Cardiac muscle cell (in vitro differentiated cells and primary cell): ENCODE data around the gene RAB8A. TPM values are rescaled to one million over a fixed set of nuclear protein-coding genes. Genes with fewer than 3 reads are reported as not detected.

Experiments
- DNase-seq, 2 donors: peaks; one replicate each; pipeline versions ENCODE4 v3.0.0 to v3.0.0-alpha.2; 2010 to 2017; ENCODE audit warnings: low read depth in 1 of 2, low spot score in 1 of 2
- H3K27ac ChIP-seq: fragments of 200-600 bp; sonication (generic); 2 replicates; pipeline ENCODE4 v1.5.1; 2016
- H3K27me3 ChIP-seq: fragments of 200-600 bp; sonication (generic); 2 replicates; pipeline ENCODE4 v1.6.0; 2016; ENCODE audit warnings: control low read depth
- H3K36me3 ChIP-seq: fragments of 200-600 bp; sonication (generic); 2 replicates; pipeline ENCODE4 v1.5.1; 2016; ENCODE audit warnings: control low read depth
- H3K4me1 ChIP-seq: fragments of 200-600 bp; sonication (generic); 2 replicates; pipeline ENCODE4 v1.8.1; 2017; ENCODE audit warnings: low read depth, mild to moderate bottlenecking, mixed run types
- H3K4me3 ChIP-seq: fragments of 200-600 bp; sonication (generic); 2 replicates; pipeline ENCODE4 v1.5.1; 2016; ENCODE audit warnings: mild to moderate bottlenecking
- H3K9me3 ChIP-seq: fragments of 200-600 bp; sonication (generic); 2 replicates; pipeline ENCODE4 v1.5.1; 2017; ENCODE audit warnings: low read depth, mild to moderate bottlenecking, control low read depth
- CTCF ChIP-seq: IDR thresholded peaks from 2 replicates; pipeline ENCODE4 v1.5.1; 2012; ENCODE audit warnings: low read depth, mild to moderate bottlenecking, low read length
- polyA plus RNA-seq: library from polyadenylated mRNA; unstranded; fragments of >200 nt; fragmentation: Nextera tagmentation; extraction: Ambion mirVana; gene quantifications from 2 replicates; pipeline ENCODE4 v1.2.1, GENCODE V29; 2016
- total RNA-seq: library from RNA; depleted of rRNA; stranded (reverse); fragments of >200 nt; gene quantifications from 2 replicates; pipeline ENCODE4 v1.2.3, GENCODE V29; 2016

RAB8A gene
- total and polyA plus RNA-seq, 2 experiments from 2014 or later, result 38.2 to 93.8 TPM

DNA sequence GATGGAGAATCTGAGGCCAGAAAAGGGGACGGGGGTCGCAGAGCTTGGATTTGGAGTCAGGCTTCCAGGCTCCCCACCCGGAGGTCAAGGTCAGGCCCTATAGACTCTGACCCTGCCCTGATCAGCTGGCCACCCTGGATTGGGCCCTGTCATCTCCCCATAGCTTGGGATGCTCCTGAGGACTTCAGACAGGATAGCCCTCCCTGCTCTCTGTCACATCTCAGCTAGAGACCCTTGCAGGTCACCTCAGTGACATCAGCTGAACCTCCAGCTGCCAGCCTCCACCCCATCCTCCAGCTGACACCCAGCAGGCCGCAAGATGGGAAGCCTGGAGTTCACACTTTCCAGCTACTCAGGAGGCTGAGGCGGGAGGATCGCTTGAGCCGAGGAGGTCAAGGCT, 38.2 kb upstream of the RAB8A start:
- Histone ChIP-seq H3K27ac (no peak overlapping the region), H3K36me3 (no peaks in the 10 kb centered on the region), H3K27me3 (no peaks in the 10 kb centered on the region), H3K4me1 (peaks cover 10% of the 10 kb centered on the region), H3K4me3 (no peak overlapping the region), H3K9me3 (no peaks in the 10 kb centered on the region)
- TF ChIP-seq CTCF, result no peak
- DNase-seq, result no peak

DNA sequence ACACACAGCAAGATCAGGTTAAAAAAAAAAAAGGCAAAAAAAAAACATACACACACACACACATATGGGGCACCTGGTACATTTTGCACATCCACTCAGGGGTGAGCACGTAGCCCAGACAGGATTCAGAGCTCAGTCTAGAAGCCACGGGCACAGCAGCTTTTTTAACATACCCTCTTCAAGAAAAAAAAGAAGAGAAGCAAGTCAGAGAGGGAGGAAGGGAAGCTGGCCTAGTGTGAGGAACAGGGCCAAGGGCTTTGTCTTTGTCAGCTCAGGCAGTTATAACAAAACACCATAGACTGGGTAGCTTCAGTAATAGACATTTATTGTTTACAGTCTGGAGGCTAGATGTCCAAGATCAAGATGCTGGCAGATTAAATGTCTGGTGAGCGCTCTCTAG, 37.7 kb upstream of the RAB8A start:
- Histone ChIP-seq H3K36me3 (no peaks in the 10 kb centered on the region), H3K4me3 (no peak overlapping the region), H3K27me3 (no peaks in the 10 kb centered on the region), H3K4me1 (peaks cover 13% of the 10 kb centered on the region), H3K27ac (peak overlapping the region; percentile 76), H3K9me3 (no peaks in the 10 kb centered on the region)
- TF ChIP-seq CTCF, result no peak
- DNase-seq, result no peak

DNA sequence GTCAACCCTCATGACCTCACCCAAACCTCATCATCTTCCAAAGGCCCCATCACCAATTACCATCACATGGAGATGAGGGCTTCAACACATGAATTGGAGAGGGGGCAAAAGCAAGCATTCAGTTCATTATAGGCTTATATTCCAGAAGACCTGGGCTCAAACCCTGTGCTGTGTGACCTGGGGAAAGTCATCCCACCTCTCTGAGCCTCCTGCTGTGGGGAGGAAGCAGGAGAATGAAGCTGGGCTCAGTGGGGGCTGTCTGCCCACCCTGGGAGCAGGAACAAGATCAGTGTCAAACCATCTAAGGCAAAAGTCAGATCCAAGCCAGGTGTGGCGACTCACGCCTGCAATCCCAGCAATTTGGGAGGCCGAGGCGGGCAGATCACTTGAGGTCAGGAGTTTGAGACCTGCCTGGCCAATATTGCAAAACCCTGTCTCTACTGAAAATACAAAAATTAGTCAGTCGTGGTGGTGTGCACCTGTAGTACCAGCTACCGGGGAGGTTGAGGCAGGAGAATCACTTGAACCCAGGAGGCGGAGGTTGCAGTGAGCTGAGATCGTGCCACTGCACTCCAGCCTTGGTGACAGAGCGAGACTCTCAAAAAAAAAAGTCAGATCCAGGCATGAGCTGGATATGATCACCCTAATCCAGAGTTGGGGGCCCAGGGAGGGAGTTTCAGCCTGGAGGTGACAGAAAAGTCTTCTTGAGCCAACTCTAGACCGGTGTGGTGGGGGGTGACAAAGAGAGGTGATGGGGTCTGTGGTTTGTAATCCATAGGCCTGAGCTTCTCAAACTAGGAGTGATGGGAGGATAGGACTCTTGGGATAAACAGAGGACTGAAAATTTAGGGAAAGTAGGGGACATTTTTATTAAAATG, 37.0 kb upstream of the RAB8A start:
- H3K9me3 ChIP-seq, result no peaks in the 10 kb centered on the region
- H3K27ac ChIP-seq, result peak overlapping the region; percentile 99
- H3K4me3 ChIP-seq, result no peak overlapping the region
- TF ChIP-seq CTCF, result no peak
- no peaks in the 10 kb centered on the region for H3K36me3 ChIP-seq
- no peaks in the 10 kb centered on the region for H3K27me3 ChIP-seq
- no peak for DNase-seq
- H3K4me1 ChIP-seq, result peaks cover 20% of the 10 kb centered on the region

DNA sequence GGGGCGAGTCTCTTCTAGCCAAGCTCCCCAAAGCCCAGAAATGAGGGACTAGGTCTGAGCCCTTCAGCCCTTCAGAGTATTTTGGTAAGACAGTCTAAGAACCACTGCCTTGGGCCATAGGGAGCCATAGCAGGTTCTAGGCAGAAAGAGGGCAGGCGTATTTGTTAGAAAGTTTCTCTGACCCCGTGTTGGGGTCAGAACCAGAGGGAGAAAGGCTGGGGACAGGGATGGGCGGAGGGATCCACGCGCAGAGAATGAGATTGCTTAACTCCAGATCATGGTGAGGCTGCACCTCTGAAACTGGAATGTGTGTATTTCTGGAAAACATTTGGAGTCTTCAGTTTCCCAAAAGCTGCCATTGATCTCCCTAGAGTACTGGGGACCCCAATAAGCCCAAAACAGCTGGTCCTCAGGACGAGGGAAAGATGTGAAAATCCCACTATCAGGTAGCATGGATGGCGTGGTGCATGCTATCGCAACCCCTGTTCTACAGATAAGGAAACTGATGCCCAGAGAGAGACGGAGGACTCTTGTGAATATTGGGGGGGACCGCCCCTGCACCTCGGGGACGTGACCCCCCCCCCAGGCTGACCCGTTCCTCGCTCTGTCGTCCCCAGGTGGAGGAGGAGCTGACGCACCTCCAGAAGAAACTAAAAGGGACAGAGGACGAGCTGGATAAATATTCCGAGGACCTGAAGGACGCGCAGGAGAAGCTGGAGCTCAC, 36.1 kb upstream of the RAB8A start:
- Histone ChIP-seq H3K9me3 (no peaks in the 10 kb centered on the region), H3K4me1 (peaks cover 20% of the 10 kb centered on the region), H3K27me3 (no peaks in the 10 kb centered on the region), H3K4me3 (peak overlapping the region; percentile 86), H3K27ac (peak overlapping the region; percentile 99), H3K36me3 (no peaks in the 10 kb centered on the region)
- DNase-seq, result peak in 1 of 2 donors; percentile 60
- TF ChIP-seq CTCF, result no peak

- H3K36me3 ChIP-seq, result peaks cover 3% of the 10 kb centered on the region
- no peak for TF ChIP-seq CTCF
- H3K27me3 ChIP-seq, result no peaks in the 10 kb centered on the region
- H3K4me1 ChIP-seq, result peaks cover 20% of the 10 kb centered on the region
- peak within 1 kb of the TSS; percentile 99 for H3K27ac ChIP-seq
- peak; percentile 94 to 99 for DNase-seq
- H3K4me3 ChIP-seq, result peak within 1 kb of the TSS; percentile 86
- H3K9me3 ChIP-seq, result no peaks in the 10 kb centered on the region
These were observed 35.3 kb upstream of the RAB8A start, which contains the start of gene TPM4 for GRCh38 chr19:16076154-16076957. TSS of gene TPM4 (plus strand) at chr19:16076495. CDS start at chr19:16076566, 71 bp downstream.
